Testis (tissue), 3 donors: ENCODE results near the gene C21orf91. TPM values are rescaled to one million over a fixed set of nuclear protein-coding genes. Genes with fewer than 3 reads are reported as not detected.

Experiments
- DNase-seq: peaks from one replicate; pipeline ENCODE4 v3.0.0-alpha.2; 2019
- H3K27ac ChIP-seq, 2 donors: fragments of 200-600 bp; sonication (generic); one replicate each; pipeline ENCODE4 v1.5.1; 2019
- H3K27me3 ChIP-seq: fragments of 200-600 bp; sonication (generic); one replicate; pipeline ENCODE4 v1.5.1; 2019
- H3K36me3 ChIP-seq: fragments of 200-600 bp; sonication (generic); one replicate; pipeline ENCODE4 v1.5.1; 2017; ENCODE audit warnings: low read depth; ENCODE audit errors: missing control alignments
- H3K4me1 ChIP-seq: fragments of 200-600 bp; sonication (generic); one replicate; pipeline ENCODE4 v1.5.1; 2019
- H3K4me3 ChIP-seq, 2 donors: fragments of 200-600 bp; sonication (generic); one replicate each; pipeline ENCODE4 v1.5.1; 2017 to 2019
- H3K9me3 ChIP-seq: fragments of 200-600 bp; sonication (generic); one replicate; pipeline ENCODE4 v1.5.1; 2017
- CTCF ChIP-seq, 3 experiments: fragments of 450-650 bp in 2 of 3; fragments of 200-600 bp in 1 of 3; sonication (generic) in 1 of 3; IDR thresholded peaks; one replicate each; pipeline ENCODE4 v1.5.1; 2016 to 2019; ENCODE audit warnings: antibody characterized with exemption in 3 of 3, mild to moderate bottlenecking in 2 of 3, moderate library complexity in 1 of 3
- POLR2A ChIP-seq: fragments of 450-650 bp; IDR thresholded peaks from one replicate; pipeline ENCODE4 v1.6.1; 2017; ENCODE audit warnings: antibody characterized with exemption, mild to moderate bottlenecking, moderate library complexity
- WGBS, 2 donors: methylation state at CpG; one replicate each; pipeline ENCODE4 v1.1.5; 2018; 5-methylcytosine and 5-hydroxymethylcytosine counted together
- intact Hi-C: fragments of 100-400 bp; cut with DNase I; formaldehyde crosslinking; loops from one replicate; pipeline ENCODE4 v1.15.1; 2023; ENCODE audit warnings: low total_unique reads
- polyA plus RNA-seq: library from polyadenylated mRNA; stranded (reverse); fragments of 350-450 nt; fragmentation: Illumina TruSeq; extraction: RNeasy Lipid Tissue Mini Kit (QIAGEN cat#74804); gene quantifications from one replicate; pipeline ENCODE4 v1.2.3, GENCODE V29; 2014; ENCODE audit warnings: low read depth, low replicate concordance; ENCODE audit not compliant: insufficient read depth
- total RNA-seq, 2 donors: library from RNA; depleted of rRNA; stranded (reverse); fragments of >200 nt; gene quantifications; one replicate each; pipeline ENCODE4 v1.2.3, GENCODE V29; 2016

C21orf91 gene
- total and polyA plus RNA-seq, 3 donors from 2014 or later: 37.0 to 44.4 (median 40.7) TPM

GRCh38 chr21:17763288-17764037 is 55.7 kb downstream of the C21orf91 start:
- Histone ChIP-seq H3K4me1 (no peaks in the 10 kb centered on the region), H3K27ac (no peak overlapping the region), H3K36me3 (no peaks in the 10 kb centered on the region), H3K9me3 (no peaks in the 10 kb centered on the region), H3K4me3 (no peak overlapping the region), H3K27me3 (no peaks in the 10 kb centered on the region)
- TF ChIP-seq CTCF (IDR thresholded peaks at IDR 0.05) (no peak), POLR2A (no peak)
- 95% methylated on average over 9 of the region's 9 CpGs for WGBS, 2 donors
- intact Hi-C loops: no loop called here
- no peak for DNase-seq

GRCh38 chr21:17759511-17760178 is 59.5 kb downstream of the C21orf91 start:
- 69 to 71% methylated on average over 4 of the region's 4 CpGs for WGBS, 2 donors
- H3K27ac ChIP-seq: no peak overlapping the region
- intact Hi-C loops: no loop called here
- no peak for TF ChIP-seq POLR2A
- no peak for TF ChIP-seq CTCF (IDR thresholded peaks at IDR 0.05)
- H3K4me1 ChIP-seq: no peaks in the 10 kb centered on the region
- no peaks in the 10 kb centered on the region for H3K36me3 ChIP-seq
- no peak for DNase-seq
- no peak overlapping the region for H3K4me3 ChIP-seq
- H3K27me3 ChIP-seq: no peaks in the 10 kb centered on the region
- no peaks in the 10 kb centered on the region for H3K9me3 ChIP-seq

GRCh38 chr21:17758683-17759082 is 60.5 kb downstream of the C21orf91 start:
- no peaks in the 10 kb centered on the region for H3K4me1 ChIP-seq
- no peaks in the 10 kb centered on the region for H3K9me3 ChIP-seq
- no peak for TF ChIP-seq POLR2A
- no peak for TF ChIP-seq CTCF (IDR thresholded peaks at IDR 0.05)
- H3K27me3 ChIP-seq: no peaks in the 10 kb centered on the region
- H3K36me3 ChIP-seq: no peaks in the 10 kb centered on the region
- DNase-seq: no peak
- no peak overlapping the region for H3K27ac ChIP-seq
- WGBS, 2 donors: 43 to 73% methylated on average over 4 of the region's 4 CpGs
- intact Hi-C loops: no loop called here
- no peak overlapping the region for H3K4me3 ChIP-seq

- intact Hi-C loops: no loop called here
- Histone ChIP-seq H3K9me3 (no peaks in the 10 kb centered on the region), H3K4me1 (no peaks in the 10 kb centered on the region), H3K27ac (no peak overlapping the region), H3K27me3 (no peaks in the 10 kb centered on the region), H3K4me3 (no peak overlapping the region), H3K36me3 (no peaks in the 10 kb centered on the region)
- DNase-seq: no peak
- 91 to 100% methylated on average over 1 to 20 of the region's 20 CpGs for whole genome bisulfite sequencing, 2 donors
- TF ChIP-seq CTCF (IDR thresholded peaks at IDR 0.05) (no peak), POLR2A (no peak)
Observed at GRCh38 chr21:17757671-17758070, 61.5 kb downstream of the C21orf91 start.
